HL-60/S4 treated with phorbol 12-myristate 13-acetate at 8.2 ng/mL for 4 days and 3 days (cell line): ENCODE measurements around the gene MXD4.

Experiments used
- in situ Hi-C: fragments of 300-500 bp; cut with MboI; formaldehyde crosslinking; loops from 2 replicates; pipeline ENCODE4 v1.15.0; 2022; ENCODE audit warnings: low sequenced_read_pairs

MXD4 gene

GRCh38 chr4:2261853-2262144, at the start of gene MXD4:
Gene MXD4 (minus strand): TSS chr4:2262109. CDS start chr4:2261980, 129 bp downstream.
- in situ Hi-C loops: no loop called here

GRCh38 chr4:2306773-2307410, 45.0 kb upstream of the MXD4 start:
- in situ Hi-C loops: no loop called here

DNA sequence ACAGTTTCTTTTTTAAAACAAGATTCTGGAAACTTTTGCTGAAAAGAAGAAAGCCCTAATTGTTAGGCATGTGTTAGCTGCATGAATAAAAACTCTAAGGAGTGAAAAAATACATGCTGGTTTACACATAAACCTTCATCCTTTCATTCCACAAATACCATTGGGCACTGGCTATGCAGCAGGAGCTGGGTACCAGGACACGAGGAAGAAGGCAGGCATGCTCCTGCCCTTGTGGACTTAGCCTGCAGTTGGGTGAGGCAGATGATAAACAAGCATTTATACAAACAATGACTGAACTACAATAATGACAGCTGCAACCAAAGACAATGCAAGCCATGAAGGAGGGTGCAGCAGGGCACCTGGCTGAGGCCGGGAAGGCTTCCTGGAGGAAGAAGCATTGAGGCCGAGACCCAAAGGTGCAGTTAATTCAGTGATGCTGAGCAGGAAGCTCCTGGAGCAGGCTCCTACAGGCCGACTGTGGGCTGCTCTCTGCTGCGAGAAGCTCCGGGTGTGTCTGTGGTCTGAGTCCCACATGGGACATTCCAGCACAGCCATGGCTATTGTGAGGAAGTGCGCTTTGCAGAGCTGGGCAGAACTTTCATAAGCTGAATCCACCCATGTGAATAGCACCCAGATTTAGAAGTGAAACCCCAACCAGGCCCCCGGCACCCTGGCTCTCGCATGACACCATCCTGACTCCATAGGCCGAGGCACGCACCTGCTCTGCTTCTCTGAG, 44.0 kb upstream of the MXD4 start:
- in situ Hi-C loops: no loop called here

GRCh38 chr4:2304877-2305561, 43.1 kb upstream of the MXD4 start:
- in situ Hi-C loops: no loop called here

- in situ Hi-C loops: no loop called here
Observed at GRCh38 chr4:2304321-2304876, 42.5 kb upstream of the MXD4 start.

DNA sequence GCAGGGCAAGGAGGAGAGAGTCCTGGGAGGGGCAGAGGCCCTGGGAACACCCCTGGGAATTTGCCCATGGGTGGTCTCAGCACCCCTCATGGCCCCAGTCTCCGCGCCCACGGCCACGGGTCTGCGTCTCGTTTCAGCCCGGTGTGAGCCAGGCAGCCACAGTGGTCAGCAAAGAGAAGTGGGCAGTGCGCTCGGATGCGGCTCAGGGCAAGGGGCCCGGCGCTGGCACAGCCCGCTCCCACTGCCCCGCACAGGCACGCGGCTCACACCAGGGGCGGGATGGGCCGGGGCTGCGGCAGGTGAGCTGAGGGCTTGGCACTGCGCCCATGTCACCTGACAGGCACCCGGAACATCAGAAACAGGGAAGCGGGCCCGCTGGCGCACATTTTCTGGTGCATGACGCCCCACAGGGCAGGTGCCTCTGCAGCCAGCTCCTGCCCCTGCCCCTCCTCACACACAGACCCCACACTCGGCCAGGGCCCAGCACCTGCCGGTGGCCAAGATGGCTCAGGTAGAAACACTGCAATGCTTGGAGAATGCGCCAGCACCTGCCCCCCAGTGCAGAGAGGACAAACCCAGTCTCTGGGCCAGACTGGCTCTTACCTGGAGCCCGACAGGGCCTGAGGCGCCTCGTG, 41.9 kb upstream of the MXD4 start:
- in situ Hi-C loops: no loop called here

DNA sequence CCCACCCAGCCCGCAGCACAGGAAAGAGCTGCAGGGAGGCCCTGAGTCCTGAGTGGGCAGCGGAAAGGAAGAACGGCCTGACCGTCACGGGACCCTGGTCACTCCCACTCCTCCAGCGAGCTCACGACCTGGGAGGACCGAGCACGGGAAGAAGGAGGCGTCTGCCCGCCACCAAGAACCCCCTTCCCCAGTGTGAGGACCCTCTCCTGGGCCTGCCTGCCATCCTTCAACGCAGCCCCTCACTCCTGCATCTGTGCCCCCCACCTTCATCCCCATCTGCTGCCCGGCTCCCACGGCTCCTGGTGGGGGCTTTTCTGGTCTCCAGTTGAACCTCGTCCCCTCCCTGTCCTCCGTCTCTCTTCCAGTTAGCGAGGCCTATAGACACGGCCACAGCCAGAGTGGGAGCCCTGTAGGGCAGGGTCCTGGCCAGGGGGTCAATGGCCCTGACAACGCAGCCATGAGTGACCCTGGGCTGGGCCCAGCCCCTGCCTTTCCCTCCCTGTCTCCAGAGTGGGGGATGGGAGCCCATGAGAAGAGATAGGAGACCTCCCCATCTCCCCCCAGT, 41.3 kb upstream of the MXD4 start:
- in situ Hi-C loops: no loop called here

DNA sequence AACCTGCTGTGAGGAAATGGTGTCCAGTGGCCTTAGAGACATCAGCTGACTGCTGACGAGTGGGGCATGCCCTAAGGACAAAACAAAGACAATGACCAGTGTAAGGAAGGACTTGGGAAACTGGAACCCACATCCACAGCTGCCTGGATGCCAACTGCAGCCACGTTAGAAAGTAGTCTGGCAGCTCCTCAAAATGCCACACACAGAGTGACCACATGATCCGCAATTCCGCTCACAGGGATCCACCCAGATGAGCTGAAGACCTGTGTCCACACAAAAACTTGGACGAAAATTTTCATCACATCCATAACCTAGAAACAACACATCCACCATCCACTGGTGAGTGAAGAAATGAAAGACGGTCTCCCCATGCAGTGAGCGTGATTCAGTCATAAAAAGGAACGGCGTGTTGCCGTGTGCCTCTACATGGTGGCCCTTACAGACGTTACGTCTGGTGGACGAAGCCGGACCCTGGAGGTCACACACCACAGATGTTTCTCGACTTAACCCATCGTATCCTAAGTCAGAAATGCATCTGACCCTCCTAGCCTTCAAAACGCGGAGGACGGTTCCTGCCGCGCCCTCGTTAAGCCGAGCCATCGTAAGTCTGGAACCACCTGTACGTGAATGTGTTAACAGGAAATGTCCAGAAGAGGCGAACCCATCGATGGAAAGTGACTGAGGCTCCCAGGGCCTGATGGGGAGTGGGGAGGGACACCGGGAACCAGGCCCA, 40.6 kb upstream of the MXD4 start:
- in situ Hi-C loops: no loop called here

DNA sequence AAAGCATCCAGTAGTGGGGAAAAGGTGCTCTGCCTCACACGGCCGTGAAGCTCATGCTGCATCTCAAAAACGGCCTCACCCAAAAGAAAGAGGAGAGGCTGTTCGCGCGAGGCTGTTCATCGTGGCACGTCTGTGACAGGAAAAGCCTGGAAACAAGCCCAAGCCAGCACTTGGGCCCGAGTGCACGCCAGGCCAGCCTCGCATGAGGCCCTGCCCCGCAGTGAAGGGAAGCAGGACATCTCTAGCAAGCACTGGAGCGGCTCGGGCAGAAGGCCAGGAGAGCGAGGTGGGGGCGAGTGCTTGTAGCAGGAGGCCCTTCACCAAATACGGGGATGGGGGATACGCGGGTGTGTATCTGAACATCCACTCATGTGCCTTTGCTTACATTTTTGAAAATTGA, 39.9 kb upstream of the MXD4 start:
- in situ Hi-C loops: no loop called here

GRCh38 chr4:2301225-2301642, 39.3 kb upstream of the MXD4 start:
- in situ Hi-C loops: no loop called here

DNA sequence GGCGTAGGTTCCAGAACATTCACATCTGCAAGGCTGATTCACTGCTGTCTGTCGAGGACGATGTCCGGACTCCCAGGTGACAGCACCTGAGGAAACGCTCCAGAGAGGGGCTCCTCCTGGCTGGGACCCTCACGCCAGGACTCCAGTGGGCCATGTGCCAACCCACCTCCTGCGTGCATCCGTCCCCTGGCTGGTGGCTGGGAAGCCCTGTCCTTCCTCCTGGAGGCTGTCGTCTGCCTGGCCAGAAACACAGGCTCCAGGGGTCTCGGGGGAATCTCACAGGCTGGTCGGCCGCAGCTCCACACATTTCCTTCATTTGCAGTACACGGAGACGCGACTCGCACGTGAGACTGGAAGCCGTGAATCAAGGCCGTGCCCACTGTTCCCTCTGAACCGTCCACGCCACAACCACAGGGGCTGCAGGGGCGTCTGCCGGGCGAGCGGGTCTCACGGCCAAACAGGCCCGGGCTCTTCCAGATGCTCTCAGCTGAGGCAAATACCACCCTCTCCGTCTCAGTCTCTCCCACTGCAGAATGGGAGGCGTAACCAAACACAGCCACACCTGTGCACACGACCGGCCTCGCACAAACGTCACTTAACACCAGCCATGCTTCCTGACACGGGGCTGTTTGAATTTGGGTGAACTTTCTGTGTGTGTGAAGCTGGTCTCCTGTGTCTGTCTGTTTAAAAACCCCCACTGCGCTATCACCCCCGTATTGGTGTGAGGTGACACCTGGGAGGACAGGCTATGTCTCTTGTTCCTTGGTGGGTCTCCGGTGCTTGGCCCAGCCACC, 38.7 kb upstream of the MXD4 start:
- in situ Hi-C loops: no loop called here

- in situ Hi-C loops: no loop called here
Observed at GRCh38 chr4:2299794-2300193, 37.9 kb upstream of the MXD4 start.

DNA sequence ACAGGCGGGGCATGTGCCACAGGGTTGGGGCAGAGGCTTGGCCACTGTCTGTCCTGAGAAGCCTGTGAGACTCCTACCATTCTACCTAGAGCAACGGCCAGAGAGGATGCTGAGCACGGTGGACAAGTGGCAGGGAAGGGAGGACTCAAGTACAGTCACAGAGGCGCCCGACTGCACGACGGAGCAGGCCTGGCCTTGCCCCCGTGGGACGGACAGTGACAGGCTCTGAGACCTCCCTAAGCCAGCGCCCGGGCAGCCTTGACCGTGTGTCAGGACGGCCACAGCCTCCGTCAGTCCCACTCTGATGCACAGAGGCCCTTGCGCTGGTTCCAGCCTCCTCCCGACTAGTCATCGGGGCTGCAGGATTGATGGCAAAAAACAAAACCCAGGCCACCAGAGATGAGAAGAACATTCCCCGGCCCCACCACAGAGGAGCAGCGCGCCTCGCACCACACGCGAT, 36.7 kb upstream of the MXD4 start:
- in situ Hi-C loops: no loop called here

DNA sequence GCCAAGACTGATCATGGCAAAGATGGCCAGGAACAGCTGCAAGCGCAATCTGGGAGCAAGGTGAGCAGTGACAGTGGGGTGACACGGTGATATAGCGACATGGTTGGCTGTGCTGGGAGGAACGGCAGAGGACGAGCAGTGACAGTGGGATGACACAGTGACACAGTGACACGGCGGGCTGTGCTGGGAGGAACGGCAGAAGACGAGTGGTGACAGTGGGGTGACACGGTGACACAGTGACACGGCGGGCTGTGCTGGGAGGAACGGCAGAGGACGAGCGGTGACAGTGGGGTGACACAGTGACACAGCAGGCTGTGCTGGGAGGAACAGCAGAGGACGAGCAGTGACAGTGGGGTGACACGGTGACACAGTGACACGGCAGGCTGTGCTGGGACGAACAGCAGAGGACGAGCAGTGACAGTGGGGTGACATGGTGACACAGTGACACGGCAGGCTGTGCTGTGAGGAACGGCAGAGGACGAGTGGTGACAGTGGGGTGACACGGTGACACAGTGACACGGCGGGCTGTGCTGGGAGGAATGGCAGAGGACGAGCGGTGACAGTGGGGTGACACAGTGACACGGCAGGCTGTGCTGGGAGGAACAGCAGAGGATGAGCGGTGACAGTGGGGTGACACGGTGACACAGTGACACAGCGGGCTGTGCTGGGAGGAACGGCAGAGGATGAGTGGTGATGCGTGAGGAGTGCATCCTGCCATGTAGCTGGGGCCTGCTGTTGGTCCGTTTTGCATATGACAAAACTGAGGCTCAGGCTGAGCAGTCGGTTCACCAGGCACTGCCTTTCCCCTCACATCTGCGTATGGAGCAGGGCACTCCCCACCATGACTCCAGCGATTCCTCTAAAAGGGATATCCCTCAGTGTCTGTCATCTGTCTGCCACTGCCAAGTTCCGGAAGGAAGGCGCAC, 36.0 kb upstream of the MXD4 start:
- in situ Hi-C loops: no loop called here

DNA sequence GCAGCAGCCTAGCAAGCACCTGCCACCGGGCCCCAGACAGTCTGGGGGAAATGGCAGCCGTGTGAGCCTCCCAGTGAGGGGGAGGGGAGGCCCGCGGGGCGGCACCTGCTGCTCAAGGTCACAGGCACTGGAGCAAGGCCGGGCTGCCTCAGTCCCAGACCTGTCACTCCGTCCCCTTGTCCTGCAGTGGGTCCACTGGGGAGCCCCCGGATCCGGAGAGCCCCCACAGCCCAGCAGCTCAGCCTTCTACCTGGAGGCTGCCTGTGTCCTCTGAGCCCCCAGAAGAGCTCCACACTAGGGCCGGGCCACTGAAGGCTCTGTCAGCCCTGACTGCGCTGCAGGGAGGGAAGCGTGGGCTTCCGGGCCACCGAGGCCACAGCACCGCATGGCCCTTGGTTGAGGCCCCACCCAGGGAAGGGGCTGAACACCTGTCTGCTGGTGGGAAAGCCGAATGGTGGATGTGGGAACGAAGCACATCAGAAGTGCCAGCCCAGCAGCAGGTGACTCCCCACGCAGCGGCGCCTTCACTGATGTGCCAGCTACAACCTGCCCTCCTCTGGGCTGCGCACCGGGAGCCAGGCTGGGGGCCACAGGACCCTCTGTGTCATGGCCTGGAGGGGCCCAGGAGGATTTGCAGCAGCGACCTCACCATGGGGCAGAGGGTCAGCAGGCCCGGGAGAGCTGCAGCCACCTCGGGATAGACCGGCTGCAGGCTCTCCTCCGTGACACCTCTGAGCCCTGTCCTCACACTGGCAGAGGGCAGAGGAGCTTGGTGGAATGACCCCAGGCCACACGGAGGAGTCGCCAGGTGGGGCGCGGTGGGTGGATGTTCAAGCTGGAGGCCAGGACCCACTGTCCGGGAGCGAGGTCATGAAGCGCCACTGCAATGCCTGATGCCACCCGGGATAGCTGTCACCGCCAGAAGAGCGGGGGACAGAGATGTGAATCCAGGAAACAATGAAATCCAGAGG, 35.0 kb upstream of the MXD4 start:
- in situ Hi-C loops: no loop called here

DNA sequence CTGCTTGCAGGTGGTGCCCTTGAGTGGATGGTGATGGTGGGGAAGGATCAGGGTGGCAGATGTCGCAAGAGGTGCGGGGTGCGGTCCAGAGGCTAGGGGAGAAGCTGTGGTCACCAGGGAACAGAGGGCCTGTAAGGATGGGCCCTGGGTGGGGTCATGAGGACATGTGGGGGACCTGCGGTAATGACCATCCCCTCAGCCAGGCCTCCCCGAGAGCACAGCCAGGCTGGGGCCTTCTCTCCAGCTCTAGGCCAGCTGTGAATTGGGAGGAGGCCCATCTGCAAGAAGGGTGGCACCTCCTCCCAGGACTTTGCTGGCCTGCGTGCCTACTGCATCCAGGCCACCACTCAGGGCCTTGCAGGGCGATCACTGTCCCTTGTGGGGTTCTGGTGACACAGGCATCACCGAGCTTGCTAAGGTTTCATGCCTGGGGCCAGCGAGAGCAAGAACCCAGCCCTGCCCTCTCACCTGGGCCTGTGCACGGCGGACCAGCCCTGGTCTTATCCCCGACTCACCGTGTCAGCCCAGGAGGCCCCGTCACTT, 34.1 kb upstream of the MXD4 start:
- in situ Hi-C loops: no loop called here

GRCh38 chr4:2295500-2295899, 33.6 kb upstream of the MXD4 start:
- in situ Hi-C loops: no loop called here
